Left ventricle myocardium inferior (tissue), 1 donor: ENCODE data around the gene C11orf21. TPM values are rescaled to one million over a fixed set of nuclear protein-coding genes. Genes with fewer than 3 reads are reported as not detected.

Experiments
- DNase-seq: peaks from one replicate; pipeline ENCODE4 v3.0.0-alpha.2; 2020
- H3K27ac ChIP-seq: fragments of 200-600 bp; replicated peaks from 2 replicates; pipeline ENCODE4 v1.8.0; 2021
- H3K27me3 ChIP-seq: fragments of 200-600 bp; 2 replicates; pipeline ENCODE4 v1.8.0; 2021; ENCODE audit warnings: low read depth
- H3K36me3 ChIP-seq: fragments of 200-600 bp; 2 replicates; pipeline ENCODE4 v1.8.0; 2021
- H3K4me1 ChIP-seq: fragments of 200-600 bp; 2 replicates; pipeline ENCODE4 v1.8.0; 2021
- H3K4me3 ChIP-seq: fragments of 200-600 bp; 2 replicates; pipeline ENCODE4 v1.8.0; 2021; ENCODE audit warnings: mild to moderate bottlenecking, moderate library complexity
- H3K9me3 ChIP-seq: fragments of 200-600 bp; replicated peaks from 2 replicates; pipeline ENCODE4 v1.8.0; 2021
- intact Hi-C: fragments of 100-400 bp; cut with micrococcal nuclease; formaldehyde crosslinking; loops from one replicate; pipeline ENCODE4 v1.11.0; 2022
- total RNA-seq: library from RNA; stranded (reverse); fragmentation: NEBNext Ultra II Directional; extraction: Animal tissue kit (Norgen Biotek cat#: 25700); gene quantifications from one replicate; pipeline ENCODE4 v1.2.1, GENCODE V29; 2021
- TF ChIP-seq, protein P1 (sequence below): fragments of 200-600 bp; IDR thresholded peaks from 2 replicates; pipeline ENCODE4 v1.8.0; 2021; ENCODE audit warnings: antibody characterized with exemption, mild to moderate bottlenecking, borderline replicate concordance
- donor health status: DM: no; HTN: yes; CAD: no; lungs with severe emphysema.

The C11orf21 gene
- total RNA-seq, 1 donor from 2014 or later, result 36.0 TPM

DNA sequence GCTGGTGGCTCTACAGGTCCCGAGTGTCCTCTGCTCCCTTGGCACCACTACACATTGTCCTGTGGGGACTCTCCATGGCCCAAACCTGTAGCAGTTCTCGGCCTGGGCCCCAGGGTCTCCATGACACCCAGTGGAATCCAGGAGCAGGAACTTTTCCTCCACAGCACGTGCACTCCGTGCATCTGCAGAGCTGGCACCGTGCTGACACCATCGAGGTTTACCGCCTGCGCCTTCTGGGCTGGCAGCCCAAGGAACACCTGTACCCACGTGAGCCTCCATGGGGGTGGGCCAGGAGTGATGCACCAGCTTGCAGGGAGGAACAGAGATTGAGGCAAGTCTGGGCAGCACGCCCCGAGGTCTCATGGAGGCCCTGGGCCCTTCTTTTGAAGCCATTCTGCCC lies 25.3 kb upstream of the C11orf21 start:
- Histone ChIP-seq H3K4me3 (no peak overlapping the region), H3K36me3 (no peaks in the 10 kb centered on the region), H3K27me3 (no peaks in the 10 kb centered on the region), H3K27ac (no peak overlapping the region), H3K4me1 (peaks cover 17% of the 10 kb centered on the region), H3K9me3 (peaks cover 9% of the 10 kb centered on the region)
- no peak for DNase-seq
- intact Hi-C loops, result no loop called here
- TF ChIP-seq, protein P1, sequence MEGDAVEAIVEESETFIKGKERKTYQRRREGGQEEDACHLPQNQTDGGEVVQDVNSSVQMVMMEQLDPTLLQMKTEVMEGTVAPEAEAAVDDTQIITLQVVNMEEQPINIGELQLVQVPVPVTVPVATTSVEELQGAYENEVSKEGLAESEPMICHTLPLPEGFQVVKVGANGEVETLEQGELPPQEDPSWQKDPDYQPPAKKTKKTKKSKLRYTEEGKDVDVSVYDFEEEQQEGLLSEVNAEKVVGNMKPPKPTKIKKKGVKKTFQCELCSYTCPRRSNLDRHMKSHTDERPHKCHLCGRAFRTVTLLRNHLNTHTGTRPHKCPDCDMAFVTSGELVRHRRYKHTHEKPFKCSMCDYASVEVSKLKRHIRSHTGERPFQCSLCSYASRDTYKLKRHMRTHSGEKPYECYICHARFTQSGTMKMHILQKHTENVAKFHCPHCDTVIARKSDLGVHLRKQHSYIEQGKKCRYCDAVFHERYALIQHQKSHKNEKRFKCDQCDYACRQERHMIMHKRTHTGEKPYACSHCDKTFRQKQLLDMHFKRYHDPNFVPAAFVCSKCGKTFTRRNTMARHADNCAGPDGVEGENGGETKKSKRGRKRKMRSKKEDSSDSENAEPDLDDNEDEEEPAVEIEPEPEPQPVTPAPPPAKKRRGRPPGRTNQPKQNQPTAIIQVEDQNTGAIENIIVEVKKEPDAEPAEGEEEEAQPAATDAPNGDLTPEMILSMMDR, result no peak

DNA sequence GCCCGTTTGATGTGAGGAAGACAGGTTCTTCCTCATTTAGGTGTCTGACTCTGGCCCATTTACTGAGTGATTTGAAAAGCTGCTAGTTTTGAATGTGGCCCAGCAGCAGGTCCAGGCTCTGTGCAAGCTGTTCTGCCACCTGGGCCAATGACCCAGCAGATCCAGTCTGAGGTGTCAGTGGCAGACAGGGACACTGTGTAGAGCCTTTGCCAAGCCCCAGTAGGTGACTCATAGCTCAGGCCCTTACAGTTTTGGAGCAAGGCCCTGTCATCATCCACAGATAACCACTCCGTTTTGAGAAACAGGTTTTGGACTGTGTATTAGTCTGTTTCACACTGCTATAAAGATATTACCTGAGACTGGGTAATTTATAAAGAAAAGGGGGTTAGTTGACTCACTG lies 24.0 kb upstream of the C11orf21 start:
- peak overlapping the region; percentile 73 for H3K27ac ChIP-seq
- DNase-seq, result peak; percentile 50
- no peaks in the 10 kb centered on the region for H3K27me3 ChIP-seq
- peaks cover 17% of the 10 kb centered on the region for H3K4me1 ChIP-seq
- peaks cover 6% of the 10 kb centered on the region for H3K9me3 ChIP-seq
- H3K36me3 ChIP-seq, result no peaks in the 10 kb centered on the region
- no peak overlapping the region for H3K4me3 ChIP-seq
- intact Hi-C loops, result no loop called here
- TF ChIP-seq, protein P1, result no peak

GRCh38 chr11:2325123-2325522 lies 23.4 kb upstream of the C11orf21 start:
- TF ChIP-seq, protein P1, result no peak
- H3K9me3 ChIP-seq, result peaks cover 6% of the 10 kb centered on the region
- H3K4me1 ChIP-seq, result peaks cover 17% of the 10 kb centered on the region
- peak overlapping the region; percentile 73 for H3K27ac ChIP-seq
- intact Hi-C loops, result no loop called here
- DNase-seq, result no peak
- H3K4me3 ChIP-seq, result no peak overlapping the region
- no peaks in the 10 kb centered on the region for H3K36me3 ChIP-seq
- no peaks in the 10 kb centered on the region for H3K27me3 ChIP-seq

DNA sequence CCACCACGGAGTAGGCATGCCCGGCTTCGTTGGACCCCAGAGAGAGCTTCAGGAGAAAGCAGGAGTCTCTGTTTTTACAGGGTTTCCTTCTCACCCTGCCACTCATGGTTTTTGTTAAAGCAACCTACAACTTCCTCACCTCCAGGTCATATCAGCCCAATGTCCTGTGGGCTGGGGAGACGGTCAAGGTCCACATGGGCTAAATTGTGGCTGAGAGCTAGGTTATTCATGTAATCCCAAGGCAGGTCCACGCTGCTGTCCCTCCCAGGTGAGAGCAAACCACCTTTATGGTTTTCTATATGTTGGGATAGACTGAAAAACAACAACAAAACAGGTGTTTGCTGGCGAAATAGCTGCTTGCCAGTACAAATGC lies 19.6 kb upstream of the C11orf21 start:
- intact Hi-C loops, result no loop called here
- no peak for DNase-seq
- Histone ChIP-seq H3K4me3 (no peak overlapping the region), H3K9me3 (peaks cover 16% of the 10 kb centered on the region), H3K27me3 (no peaks in the 10 kb centered on the region), H3K36me3 (no peaks in the 10 kb centered on the region), H3K27ac (no peak overlapping the region), H3K4me1 (peaks cover 12% of the 10 kb centered on the region)
- TF ChIP-seq, protein P1, result no peak

GRCh38 chr11:2320568-2321310 lies 19.0 kb upstream of the C11orf21 start:
- peaks cover 16% of the 10 kb centered on the region for H3K9me3 ChIP-seq
- no peaks in the 10 kb centered on the region for H3K27me3 ChIP-seq
- no peak for DNase-seq
- intact Hi-C loops, result no loop called here
- TF ChIP-seq, protein P1, result no peak
- H3K27ac ChIP-seq, result no peak overlapping the region
- H3K4me3 ChIP-seq, result no peak overlapping the region
- H3K4me1 ChIP-seq, result peaks cover 11% of the 10 kb centered on the region
- no peaks in the 10 kb centered on the region for H3K36me3 ChIP-seq
